Effector CD4-positive, alpha-beta T cell (primary cell): ENCODE data around the gene CYRIA.

Experiments used
- DNase-seq: peaks from one replicate; pipeline ENCODE4 v3.0.0-alpha.2; 2020

The CYRIA gene

GRCh38 chr2:16626997-16627605 lies 38.5 kb downstream of the CYRIA start:
- DNase-seq: no peak

- DNase-seq: no peak
Observed at GRCh38 chr2:16626497-16626896, 39.1 kb downstream of the CYRIA start.

- DNase-seq: no peak
Observed at GRCh38 chr2:16625759-16626158, 39.9 kb downstream of the CYRIA start.

GRCh38 chr2:16625201-16625729 lies 40.4 kb downstream of the CYRIA start:
- no peak for DNase-seq

GRCh38 chr2:16624436-16624780 lies 41.2 kb downstream of the CYRIA start:
- no peak for DNase-seq

- DNase-seq: no peak
Observed at GRCh38 chr2:16623564-16624435, 41.8 kb downstream of the CYRIA start.

- DNase-seq: no peak
Observed at GRCh38 chr2:16623031-16623430, 42.6 kb downstream of the CYRIA start.

- DNase-seq: no peak
Observed at GRCh38 chr2:16622399-16622968, 43.1 kb downstream of the CYRIA start.

GRCh38 chr2:16621316-16621715 lies 44.3 kb downstream of the CYRIA start:
- no peak for DNase-seq

- DNase-seq: no peak
Observed at GRCh38 chr2:16620590-16620989, 45.0 kb downstream of the CYRIA start.

GRCh38 chr2:16619576-16620245 lies 45.9 kb downstream of the CYRIA start:
- no peak for DNase-seq

GRCh38 chr2:16617282-16618266 lies 48.1 kb downstream of the CYRIA start:
- DNase-seq: no peak
